ENCODE measurements around the gene HTRA3. TPM values are rescaled to one million over a fixed set of nuclear protein-coding genes. Genes with fewer than 3 reads are reported as not detected.
A peak's percentile ranks its signal among the peaks of the same experiment; 100 is the strongest.

Gene HTRA3
- total RNA-seq, 1 experiment from 2014 or later, result 2.3 TPM

DNA sequence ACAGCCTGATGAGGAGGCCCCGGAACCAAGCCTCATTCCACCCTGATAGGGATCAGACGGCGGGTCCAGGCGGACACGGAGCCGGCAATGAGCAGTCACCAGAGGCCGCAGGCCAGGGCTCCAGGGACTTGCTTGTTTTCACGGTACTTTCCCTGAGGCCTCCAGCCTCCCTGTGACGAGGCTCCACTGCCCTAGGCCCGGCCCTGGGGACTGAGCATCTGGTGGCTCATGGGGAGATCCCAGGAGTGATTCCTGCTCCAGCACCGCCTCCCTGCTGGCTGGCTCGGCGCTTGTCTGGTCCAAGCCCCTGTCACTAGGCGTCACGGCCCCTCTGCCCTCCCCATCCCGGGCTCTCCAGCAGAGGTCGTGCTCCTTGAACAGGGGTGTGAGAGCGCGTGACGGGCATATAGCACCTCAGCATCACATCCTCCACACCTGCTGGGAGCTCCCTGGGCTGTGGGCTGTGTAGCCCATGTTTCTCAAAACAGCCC lies 14.1 kb downstream of the HTRA3 start:
- ChIA-PET CTCF (interaction anchor here (1.0 to 1.2 kb wide), 3 partner anchors 23 to 59 kb away, joined by 3 to 5 read pairs (median 3); no protein-coding TSS in a partner anchor), POLR2A (no interaction called here)
- TF ChIP-seq ZNF219 (CRISPR knock-in tag; IDR thresholded peaks at IDR 0.05; ENCODE audit: borderline replicate concordance) (no peak), JAZF1 (CRISPR knock-in tag; IDR thresholded peaks at IDR 0.05) (no peak), HMGA2 (CRISPR knock-in tag; IDR thresholded peaks at IDR 0.05) (no peak)
- Mint-ChIP-seq H3K4me3 (no peak overlapping the region), H3K9me3 (no peaks in the 10 kb centered on the region), H3K27ac (no peak overlapping the region), H3K36me3 (no peaks in the 10 kb centered on the region), H3K27me3 (ENCODE audit: low read depth) (no peaks in the 10 kb centered on the region), H3K4me1 (no peaks in the 10 kb centered on the region)
- DNase-seq (ENCODE audit: low spot score) (peak; percentile 62), ATAC-seq (peak; percentile 82)

DNA sequence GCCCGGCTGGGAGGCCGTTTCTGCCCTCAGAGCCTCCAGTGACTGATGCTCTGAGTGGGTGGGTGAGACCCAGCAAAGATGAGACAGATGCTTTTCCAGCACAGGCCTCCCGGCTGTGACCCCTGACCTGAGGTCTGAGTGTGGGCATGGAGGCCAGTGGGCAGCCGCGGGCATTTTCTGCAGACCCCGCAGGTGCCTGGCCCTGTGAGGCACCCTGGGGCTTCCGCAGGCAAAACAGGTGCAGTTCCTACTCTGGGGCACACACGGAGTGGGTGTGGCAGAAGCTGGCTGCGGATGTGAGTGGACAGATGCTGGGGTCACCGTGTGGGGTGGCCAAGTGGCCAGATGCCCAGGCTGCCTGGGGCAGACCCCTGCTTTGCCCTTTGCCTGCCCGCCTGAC lies 14.8 kb downstream of the HTRA3 start:
- ATAC-seq, result no peak

More for the DNA sequence above, 14.8 kb downstream of the HTRA3 start:
- DNase-seq (ENCODE audit: low spot score), result no peak
- Mint-ChIP-seq H3K9me3 (no peaks in the 10 kb centered on the region), H3K36me3 (no peaks in the 10 kb centered on the region), H3K4me3 (no peak overlapping the region), H3K27me3 (ENCODE audit: low read depth) (no peaks in the 10 kb centered on the region), H3K27ac (no peak overlapping the region), H3K4me1 (no peaks in the 10 kb centered on the region)
- TF ChIP-seq ZNF232 (CRISPR knock-in tag; IDR thresholded peaks at IDR 0.05), result no peak
- no peak for TF ChIP-seq ZNF671 (CRISPR knock-in tag; IDR thresholded peaks at IDR 0.05)
- no peak for TF ChIP-seq NFE2L1 (CRISPR knock-in tag; IDR thresholded peaks at IDR 0.05)
- TF ChIP-seq ZNF138 (CRISPR knock-in tag; conservative IDR thresholded peaks at IDR 0.05), result no peak
- no peak for TF ChIP-seq FOXK1 (CRISPR knock-in tag; IDR thresholded peaks at IDR 0.05)
- no peak for TF ChIP-seq GRHL2 (CRISPR knock-in tag; IDR thresholded peaks at IDR 0.05; ENCODE audit: insufficient replicate concordance, severe bottlenecking)
- TF ChIP-seq, protein P1, sequence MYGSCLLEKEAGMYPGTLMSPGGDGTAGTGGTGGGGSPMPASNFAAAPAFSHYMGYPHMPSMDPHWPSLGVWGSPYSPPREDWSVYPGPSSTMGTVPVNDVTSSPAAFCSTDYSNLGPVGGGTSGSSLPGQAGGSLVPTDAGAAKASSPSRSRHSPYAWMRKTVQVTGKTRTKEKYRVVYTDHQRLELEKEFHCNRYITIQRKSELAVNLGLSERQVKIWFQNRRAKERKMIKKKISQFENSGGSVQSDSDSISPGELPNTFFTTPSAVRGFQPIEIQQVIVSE (CRISPR knock-in tag; IDR thresholded peaks at IDR 0.05; ENCODE audit: borderline replicate concordance), result no peak
- no peak for TF ChIP-seq KAT7 (CRISPR knock-in tag; IDR thresholded peaks at IDR 0.05; ENCODE audit: borderline replicate concordance)
- TF ChIP-seq FOXJ3 (CRISPR knock-in tag; IDR thresholded peaks at IDR 0.05; ENCODE audit: borderline replicate concordance), result no peak
- no peak for TF ChIP-seq ZNF396 (CRISPR knock-in tag; IDR thresholded peaks at IDR 0.05; ENCODE audit: borderline replicate concordance)
- TF ChIP-seq GTF2I (CRISPR knock-in tag; conservative IDR thresholded peaks at IDR 0.05), result no peak
- TF ChIP-seq, protein P2, sequence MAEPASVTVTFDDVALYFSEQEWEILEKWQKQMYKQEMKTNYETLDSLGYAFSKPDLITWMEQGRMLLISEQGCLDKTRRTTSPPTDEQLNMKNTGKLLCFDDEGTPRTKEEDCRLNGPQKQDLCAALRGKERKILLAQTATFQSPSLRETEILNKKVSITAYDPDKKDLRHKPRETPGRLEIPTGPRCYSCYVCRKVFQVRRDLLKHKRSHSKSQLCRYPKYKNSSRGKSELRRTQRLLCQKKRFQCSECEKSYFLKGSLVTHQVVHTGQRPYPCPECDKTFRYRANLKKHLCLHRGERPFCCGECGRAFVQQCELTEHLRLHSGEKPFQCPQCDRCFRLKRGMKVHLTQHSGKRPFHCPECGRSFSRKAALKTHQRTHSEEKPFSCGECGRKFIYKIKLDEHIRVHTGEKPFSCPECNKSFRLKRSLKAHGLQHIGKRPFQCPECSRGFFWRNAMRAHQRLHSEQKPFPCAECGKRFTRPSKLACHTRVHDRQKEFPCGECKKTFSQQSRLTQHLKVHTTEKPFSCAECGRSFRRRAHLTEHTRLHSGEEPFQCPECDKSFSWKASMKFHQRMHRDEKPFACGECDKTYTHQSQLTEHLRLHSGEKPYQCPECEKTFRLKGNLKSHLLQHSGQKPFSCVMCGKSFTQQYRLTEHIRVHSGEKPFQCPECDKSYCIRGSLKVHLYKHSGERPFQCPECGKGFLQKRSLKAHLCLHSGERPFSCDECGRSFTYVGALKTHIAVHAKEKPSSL (CRISPR knock-in tag; conservative IDR thresholded peaks at IDR 0.05), result no peak
- TF ChIP-seq OVOL2 (CRISPR knock-in tag; IDR thresholded peaks at IDR 0.05; ENCODE audit: borderline replicate concordance), result no peak
- TF ChIP-seq ZBTB21 (CRISPR knock-in tag; IDR thresholded peaks at IDR 0.05; ENCODE audit: borderline replicate concordance), result no peak
- no peak for TF ChIP-seq SP1 (CRISPR knock-in tag; conservative IDR thresholded peaks at IDR 0.05)
- no peak for TF ChIP-seq GABPB1 (CRISPR knock-in tag; IDR thresholded peaks at IDR 0.05)
- no peak for TF ChIP-seq NR3C1 (CRISPR knock-in tag; conservative IDR thresholded peaks at IDR 0.05; ENCODE audit: low read depth)
- TF ChIP-seq, protein P3, sequence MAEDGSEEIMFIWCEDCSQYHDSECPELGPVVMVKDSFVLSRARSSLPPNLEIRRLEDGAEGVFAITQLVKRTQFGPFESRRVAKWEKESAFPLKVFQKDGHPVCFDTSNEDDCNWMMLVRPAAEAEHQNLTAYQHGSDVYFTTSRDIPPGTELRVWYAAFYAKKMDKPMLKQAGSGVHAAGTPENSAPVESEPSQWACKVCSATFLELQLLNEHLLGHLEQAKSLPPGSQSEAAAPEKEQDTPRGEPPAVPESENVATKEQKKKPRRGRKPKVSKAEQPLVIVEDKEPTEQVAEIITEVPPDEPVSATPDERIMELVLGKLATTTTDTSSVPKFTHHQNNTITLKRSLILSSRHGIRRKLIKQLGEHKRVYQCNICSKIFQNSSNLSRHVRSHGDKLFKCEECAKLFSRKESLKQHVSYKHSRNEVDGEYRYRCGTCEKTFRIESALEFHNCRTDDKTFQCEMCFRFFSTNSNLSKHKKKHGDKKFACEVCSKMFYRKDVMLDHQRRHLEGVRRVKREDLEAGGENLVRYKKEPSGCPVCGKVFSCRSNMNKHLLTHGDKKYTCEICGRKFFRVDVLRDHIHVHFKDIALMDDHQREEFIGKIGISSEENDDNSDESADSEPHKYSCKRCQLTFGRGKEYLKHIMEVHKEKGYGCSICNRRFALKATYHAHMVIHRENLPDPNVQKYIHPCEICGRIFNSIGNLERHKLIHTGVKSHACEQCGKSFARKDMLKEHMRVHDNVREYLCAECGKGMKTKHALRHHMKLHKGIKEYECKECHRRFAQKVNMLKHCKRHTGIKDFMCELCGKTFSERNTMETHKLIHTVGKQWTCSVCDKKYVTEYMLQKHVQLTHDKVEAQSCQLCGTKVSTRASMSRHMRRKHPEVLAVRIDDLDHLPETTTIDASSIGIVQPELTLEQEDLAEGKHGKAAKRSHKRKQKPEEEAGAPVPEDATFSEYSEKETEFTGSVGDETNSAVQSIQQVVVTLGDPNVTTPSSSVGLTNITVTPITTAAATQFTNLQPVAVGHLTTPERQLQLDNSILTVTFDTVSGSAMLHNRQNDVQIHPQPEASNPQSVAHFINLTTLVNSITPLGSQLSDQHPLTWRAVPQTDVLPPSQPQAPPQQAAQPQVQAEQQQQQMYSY (CRISPR knock-in tag; IDR thresholded peaks at IDR 0.05), result no peak
- no peak for TF ChIP-seq FOXP1 (CRISPR knock-in tag; IDR thresholded peaks at IDR 0.05; ENCODE audit: borderline replicate concordance)
- ChIA-PET POLR2A (no interaction called here), CTCF (interaction anchor here (1.0 to 1.6 kb wide), 4 partner anchors 22 to 108 kb away, joined by 3 to 5 read pairs (median 4); no protein-coding TSS in a partner anchor)
